GM10847 (cell line): Measurements from ENCODE around the gene HEATR5A.

ENCODE experiments used
- POLR2A ChIP-seq: IDR thresholded peaks from 2 replicates; pipeline ENCODE4 v1.6.1; 2011; ENCODE audit not compliant: insufficient read length; ENCODE audit errors: extremely low read depth

The HEATR5A gene

GRCh38 chr14:31420319-31421111 lies at the start of gene HEATR5A:
TSS of gene HEATR5A (minus strand) at chr14:31420550. CDS start at chr14:31402975, 17,575 bp downstream.
- peak; percentile 98 for TF ChIP-seq POLR2A

DNA sequence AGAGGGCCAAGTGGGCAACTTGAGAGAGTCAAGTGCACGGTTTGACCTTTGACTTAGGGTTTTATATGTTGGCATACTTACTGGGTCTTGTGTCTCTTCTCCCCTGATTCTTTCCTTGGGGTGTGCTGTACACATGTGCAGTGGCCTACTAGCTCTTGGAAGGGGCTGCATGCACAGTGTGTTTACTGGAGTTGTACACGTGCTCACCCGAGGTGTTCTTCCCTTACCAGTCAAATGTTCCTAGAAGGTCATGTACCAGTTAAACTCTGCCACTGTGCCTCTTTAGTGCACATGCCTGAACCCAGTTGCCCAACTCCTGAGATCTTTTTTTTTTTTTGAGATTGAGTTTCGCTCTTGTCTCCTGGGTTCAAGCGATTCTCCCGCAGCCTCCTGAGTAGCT lies 46.2 kb upstream of the HEATR5A start:
- TF ChIP-seq POLR2A = no peak

- TF ChIP-seq POLR2A = no peak
These were observed 44.8 kb upstream of the HEATR5A start for GRCh38 chr14:31465111-31465510.

DNA sequence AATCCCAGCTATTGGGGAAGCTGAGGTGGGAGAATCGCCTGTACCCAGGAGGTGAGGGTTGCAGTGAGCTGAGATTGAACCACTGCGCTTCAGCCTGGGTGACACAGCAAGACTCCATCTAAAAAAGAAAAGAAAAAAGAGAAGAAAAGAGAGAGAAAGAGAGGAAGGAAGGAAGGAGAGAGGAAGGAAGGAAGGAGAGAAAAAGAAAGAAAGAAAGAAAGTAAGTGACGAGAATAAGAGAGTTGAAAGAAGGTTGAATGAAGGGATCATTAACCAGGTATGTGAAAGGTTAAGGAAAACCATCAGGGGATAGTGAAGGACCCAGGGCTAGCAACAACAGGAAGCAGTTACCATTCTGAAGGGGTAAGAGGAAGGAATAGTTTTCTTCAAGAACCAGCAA lies 41.2 kb upstream of the HEATR5A start:
- no peak for TF ChIP-seq POLR2A

DNA sequence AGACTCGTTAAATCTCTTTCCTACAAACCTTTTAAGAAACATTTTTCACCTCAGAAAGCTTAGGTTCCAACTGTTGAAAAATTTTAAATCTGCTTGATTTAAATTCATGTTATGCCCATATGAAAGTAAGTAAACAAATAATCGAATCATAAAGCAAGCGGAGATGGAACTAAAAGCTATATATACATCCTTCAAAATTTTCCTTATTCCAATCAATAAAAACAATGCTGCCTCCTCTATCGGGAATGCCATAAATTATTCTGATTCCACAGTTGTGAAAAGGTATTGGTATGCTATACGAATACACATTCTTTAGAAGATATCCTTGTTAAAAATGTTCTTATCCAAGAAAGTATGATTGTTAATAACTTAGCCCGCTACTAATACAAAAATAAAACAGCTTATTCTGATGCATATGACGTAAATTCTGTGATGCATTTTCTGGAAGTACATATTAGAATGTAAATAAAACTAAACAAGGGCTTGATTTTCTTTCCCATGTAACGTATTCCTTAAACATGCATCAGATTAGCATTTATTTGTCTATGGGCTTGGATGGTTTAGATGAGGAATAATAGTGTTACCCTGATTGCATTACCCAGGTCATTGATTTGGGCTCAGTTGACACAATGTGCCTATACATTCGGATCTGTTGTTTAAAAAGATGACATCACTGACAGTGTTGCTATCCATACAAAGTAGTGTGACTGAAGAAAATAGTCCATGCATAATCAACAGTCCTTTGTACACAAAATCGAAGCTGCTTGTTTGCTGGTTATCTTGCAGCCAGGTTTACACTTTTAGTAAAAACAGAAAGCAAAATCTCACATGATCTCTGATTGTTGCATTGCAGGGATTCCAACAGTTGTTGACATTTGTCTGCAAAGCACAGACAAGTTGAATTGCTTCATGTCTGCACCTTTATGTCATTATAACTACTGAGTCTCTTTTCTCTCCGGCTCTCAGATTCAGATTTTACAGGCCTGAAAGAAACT lies 37.6 kb upstream of the HEATR5A start:
- no peak for TF ChIP-seq POLR2A

- peak; percentile 84 for TF ChIP-seq POLR2A
These were observed 36.7 kb upstream of the HEATR5A start, which contains the start of gene DTD2 for GRCh38 chr14:31456841-31457664. TSS of gene DTD2 (minus strand) at chr14:31457506. CDS start at chr14:31457393, 113 bp downstream.

GRCh38 chr14:31449971-31450610 lies 29.7 kb upstream of the HEATR5A start:
- TF ChIP-seq POLR2A = no peak

DNA sequence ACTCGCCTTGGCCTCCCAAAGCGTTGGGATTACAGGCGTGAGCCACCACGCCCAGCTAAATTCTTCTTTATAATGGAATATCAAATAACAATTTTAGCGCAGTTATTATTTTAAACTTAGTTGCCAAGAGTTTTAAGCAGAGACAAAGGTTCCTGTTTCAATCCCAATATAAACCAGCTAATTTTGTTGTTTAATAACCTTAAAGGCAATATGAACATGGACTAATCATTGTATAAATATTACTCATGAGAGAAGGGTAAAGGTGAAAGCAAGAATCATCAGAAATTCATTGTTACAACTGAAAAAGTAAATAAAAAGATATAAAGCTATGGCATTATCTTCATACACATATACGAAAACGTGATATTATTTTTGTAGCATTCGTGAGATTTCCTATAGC lies 28.8 kb upstream of the HEATR5A start:
- TF ChIP-seq POLR2A = no peak

GRCh38 chr14:31445703-31446102 lies 25.4 kb upstream of the HEATR5A start:
- TF ChIP-seq POLR2A = no peak

DNA sequence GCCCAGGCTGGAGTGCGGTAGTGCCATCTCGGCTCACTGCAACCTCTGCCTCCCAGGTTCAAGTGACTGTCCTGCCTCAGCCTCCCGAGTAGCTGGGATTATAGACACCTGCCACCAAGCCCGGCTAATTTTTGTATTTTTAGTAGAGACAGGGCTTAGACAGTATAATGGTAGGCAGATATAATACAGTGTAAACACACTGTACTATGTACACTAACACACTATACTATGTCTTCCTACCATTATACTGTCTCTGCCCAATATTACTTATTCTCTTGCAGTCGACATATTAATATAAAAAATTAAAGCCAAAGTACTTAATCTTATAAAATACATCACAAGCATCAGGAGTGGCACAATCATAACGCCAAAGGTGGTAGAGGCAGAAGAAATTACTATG lies 21.9 kb upstream of the HEATR5A start:
- no peak for TF ChIP-seq POLR2A

- TF ChIP-seq POLR2A = no peak
These were observed 21.1 kb upstream of the HEATR5A start for GRCh38 chr14:31441273-31442111.

GRCh38 chr14:31440280-31440679 lies 19.9 kb upstream of the HEATR5A start:
- TF ChIP-seq POLR2A = no peak

GRCh38 chr14:31439561-31439960 lies 19.2 kb upstream of the HEATR5A start:
- no peak for TF ChIP-seq POLR2A

GRCh38 chr14:31435276-31435675 lies 14.9 kb upstream of the HEATR5A start:
- no peak for TF ChIP-seq POLR2A

- no peak for TF ChIP-seq POLR2A
These were observed 10.4 kb upstream of the HEATR5A start for GRCh38 chr14:31430634-31431264.
